Subcutaneous adipose tissue (tissue), 4 donors: ENCODE measurements around the gene OR10P1. TPM values are rescaled to one million over a fixed set of nuclear protein-coding genes. Genes with fewer than 3 reads are reported as not detected.

Experiments used
- CTCF ChIP-seq: fragments of 450-650 bp; IDR thresholded peaks from one replicate; pipeline ENCODE4 v1.5.1; 2016; ENCODE audit warnings: low read depth, mild to moderate bottlenecking, control low read depth, antibody characterized with exemption, moderate library complexity
- total RNA-seq, 4 donors: library from RNA; depleted of rRNA; stranded (reverse); fragments of >200 nt; gene quantifications; one replicate each; pipeline ENCODE4 v1.1.0, GENCODE V29; 2016

Gene OR10P1
- total RNA-seq, 4 donors from 2014 or later: not detected

GRCh38 chr12:55679691-55680090, 43.0 kb downstream of the OR10P1 start:
- no peak for TF ChIP-seq CTCF

DNA sequence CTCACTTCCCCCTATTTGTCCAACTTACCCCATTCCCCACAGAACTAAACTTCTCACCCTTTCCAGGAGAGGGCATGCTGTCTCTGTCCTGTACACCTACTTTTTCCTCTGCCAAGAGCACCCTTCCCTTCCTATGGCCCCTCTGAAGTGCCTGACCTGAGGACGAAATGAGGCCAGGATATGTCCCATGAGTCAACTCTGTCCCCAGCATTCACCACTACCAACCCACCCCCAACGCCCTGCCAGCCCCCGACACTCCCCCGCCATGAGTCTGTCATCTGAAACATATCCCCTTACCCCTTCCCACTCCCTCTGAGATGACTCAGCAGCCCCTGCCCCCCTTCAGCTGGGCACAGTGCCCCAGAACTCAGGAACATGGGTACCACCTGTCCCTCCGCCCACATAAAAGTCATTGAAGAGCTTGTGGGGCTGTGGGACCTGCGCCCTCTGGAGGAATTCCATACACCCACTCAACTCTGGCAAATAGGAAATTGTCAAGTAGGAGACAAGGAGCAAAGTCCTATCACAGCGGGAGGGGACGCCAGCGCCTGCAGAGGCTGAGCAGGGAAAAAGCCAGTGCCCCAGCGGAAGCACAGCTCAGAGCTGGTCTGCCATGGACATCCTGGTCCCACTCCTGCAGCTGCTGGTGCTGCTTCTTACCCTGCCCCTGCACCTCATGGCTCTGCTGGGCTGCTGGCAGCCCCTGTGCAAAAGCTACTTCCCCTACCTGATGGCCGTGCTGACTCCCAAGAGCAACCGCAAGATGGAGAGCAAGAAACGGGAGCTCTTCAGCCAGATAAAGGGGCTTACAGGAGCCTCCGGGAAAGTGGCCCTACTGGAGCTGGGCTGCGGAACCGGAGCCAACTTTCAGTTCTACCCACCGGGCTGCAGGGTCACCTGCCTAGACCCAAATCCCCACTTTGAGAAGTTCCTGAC, 44.7 kb downstream of the OR10P1 start:
- no peak for TF ChIP-seq CTCF

DNA sequence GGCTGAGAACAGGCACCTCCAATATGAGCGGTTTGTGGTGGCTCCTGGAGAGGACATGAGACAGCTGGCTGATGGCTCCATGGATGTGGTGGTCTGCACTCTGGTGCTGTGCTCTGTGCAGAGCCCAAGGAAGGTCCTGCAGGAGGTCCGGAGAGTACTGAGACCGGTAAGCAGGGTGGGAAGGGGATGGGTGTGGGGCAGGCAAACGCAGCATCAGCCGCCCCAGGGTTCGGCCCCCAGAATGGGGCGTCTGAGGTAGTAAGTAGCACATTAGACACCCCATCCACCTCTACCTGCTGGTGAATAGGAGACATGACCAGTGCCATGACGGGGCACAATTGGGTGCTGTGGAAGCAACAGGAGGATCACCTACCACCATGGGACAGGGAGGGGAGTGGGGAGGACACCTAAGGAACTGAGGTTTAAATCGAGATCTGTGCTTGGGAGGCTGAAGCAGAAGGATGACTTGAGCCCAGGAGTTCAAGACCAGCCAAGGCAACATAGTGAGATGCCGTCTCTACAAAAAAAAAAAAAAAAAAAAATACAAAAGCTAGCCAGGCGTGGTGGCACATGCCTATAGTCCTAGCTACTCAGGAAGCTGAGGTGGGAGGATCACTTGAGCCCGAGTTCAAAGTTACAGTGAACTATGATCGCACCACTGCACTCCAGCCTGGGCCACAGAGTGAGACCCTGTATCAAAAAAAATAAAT, 45.5 kb downstream of the OR10P1 start:
- no peak for TF ChIP-seq CTCF

DNA sequence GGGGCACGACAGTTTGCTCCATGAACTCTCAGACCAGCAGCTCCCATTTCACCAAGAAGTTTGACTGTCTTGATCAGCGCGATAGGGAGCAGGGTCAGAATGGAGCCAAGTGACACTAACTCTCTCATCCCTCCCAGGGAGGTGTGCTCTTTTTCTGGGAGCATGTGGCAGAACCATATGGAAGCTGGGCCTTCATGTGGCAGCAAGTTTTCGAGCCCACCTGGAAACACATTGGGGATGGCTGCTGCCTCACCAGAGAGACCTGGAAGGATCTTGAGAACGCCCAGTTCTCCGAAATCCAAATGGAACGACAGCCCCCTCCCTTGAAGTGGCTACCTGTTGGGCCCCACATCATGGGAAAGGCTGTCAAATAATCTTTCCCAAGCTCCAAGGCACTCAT, 47.0 kb downstream of the OR10P1 start:
- TF ChIP-seq CTCF: no peak

DNA sequence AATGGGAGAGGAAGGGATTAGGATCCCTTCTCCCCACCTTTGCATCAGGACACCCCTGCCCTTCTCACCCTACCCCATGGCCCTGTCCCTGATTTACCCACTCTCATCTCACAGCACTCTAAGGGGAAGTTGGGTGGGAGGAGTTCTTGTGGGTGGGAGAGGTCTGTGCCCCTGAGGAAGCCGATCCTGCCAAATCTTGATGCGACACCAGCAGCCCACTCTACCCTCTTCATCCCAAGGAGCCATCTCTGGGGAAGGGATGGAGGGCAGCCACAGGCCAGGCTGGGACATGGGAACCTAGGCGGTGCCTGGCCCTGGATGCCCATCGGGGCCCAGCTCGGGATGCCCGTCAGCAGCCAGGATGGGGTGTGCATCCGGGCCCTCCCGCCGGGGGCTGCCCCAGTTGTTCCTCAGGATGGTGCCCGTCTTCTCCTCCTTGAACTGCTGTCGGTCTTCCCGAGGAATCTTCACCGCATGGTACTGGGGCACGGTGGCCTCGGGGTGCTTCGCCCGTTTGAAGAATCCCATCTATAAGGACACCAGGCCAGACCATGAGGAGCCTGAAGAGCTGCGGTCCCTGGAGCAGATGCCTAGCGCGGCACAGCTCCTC, 48.2 kb downstream of the OR10P1 start:
- TF ChIP-seq CTCF: no peak

GRCh38 chr12:55685671-55686070, 49.0 kb downstream of the OR10P1 start:
- TF ChIP-seq CTCF: no peak
